ENCODE measurements around the gene DLX2.
A peak's percentile ranks its signal among the peaks of the same experiment; 100 is the strongest.
"Not testable (repeated sequence)": the region's sequence is repeated elsewhere in the genome, so short reads cannot be mapped to it uniquely, and the experiment has no call there.

DLX2 gene

GRCh38 chr2:172102391-172103359, at the start of gene DLX2:
Gene DLX2 (minus strand): TSS chr2:172102900. CDS start chr2:172102538, 362 bp downstream.
- peak; percentile 66 for DNase-seq (ENCODE audit: low read depth)

GRCh38 chr2:172147944-172148650, 45.4 kb upstream of the DLX2 start:
- DNase-seq (ENCODE audit: low read depth) = no peak

GRCh38 chr2:172143817-172144216, 41.1 kb upstream of the DLX2 start:
- no peak for DNase-seq (ENCODE audit: low read depth)

GRCh38 chr2:172138727-172139126, 36.0 kb upstream of the DLX2 start:
- not testable (repeated sequence) for DNase-seq (ENCODE audit: low read depth)

DNA sequence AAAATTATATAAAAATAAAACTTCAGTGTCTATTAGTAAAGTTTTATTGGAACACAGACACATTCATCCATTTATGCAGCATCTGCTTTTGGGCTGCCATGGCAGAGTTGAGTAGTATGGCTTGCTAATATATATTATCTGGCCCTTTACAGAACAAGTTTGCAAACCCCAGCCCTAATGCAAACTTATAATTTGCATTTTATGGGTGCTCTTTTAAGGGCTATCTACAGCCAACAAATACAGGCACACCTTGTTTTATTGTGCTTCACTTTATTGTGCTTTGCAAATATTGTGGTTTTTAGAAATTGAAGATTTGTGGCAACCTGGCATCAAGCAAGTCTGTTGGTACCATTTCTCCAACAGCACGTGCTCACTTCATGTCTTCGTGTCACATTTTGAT, 35.2 kb upstream of the DLX2 start:
- DNase-seq (ENCODE audit: low read depth) = no peak

GRCh38 chr2:172137109-172137508, 34.4 kb upstream of the DLX2 start:
- no peak for DNase-seq (ENCODE audit: low read depth)

DNA sequence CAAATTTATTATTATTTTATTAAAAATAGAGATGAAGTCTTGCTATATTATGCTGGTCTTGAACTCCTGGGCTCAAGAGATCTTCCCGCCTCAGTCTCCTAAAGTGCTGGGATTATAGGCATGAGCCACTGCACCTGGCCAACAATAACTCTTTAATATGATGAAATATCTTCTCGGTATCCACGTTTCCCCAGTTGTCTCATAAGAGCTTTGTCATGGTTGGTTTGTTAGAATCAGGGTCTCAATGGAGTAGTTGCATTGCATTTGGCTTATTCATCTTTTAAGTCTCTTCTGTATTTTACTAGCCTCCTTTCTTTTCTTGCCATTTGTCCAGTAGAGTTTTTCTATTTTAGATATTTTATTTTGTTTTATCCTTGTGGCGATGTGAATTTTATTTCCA, 32.7 kb upstream of the DLX2 start:
- DNase-seq (ENCODE audit: low read depth) = no peak

GRCh38 chr2:172134270-172134669, 31.6 kb upstream of the DLX2 start:
- no peak for DNase-seq (ENCODE audit: low read depth)

- no peak for DNase-seq (ENCODE audit: low read depth)
Measured at GRCh38 chr2:172131713-172132555, 29.2 kb upstream of the DLX2 start.

DNA sequence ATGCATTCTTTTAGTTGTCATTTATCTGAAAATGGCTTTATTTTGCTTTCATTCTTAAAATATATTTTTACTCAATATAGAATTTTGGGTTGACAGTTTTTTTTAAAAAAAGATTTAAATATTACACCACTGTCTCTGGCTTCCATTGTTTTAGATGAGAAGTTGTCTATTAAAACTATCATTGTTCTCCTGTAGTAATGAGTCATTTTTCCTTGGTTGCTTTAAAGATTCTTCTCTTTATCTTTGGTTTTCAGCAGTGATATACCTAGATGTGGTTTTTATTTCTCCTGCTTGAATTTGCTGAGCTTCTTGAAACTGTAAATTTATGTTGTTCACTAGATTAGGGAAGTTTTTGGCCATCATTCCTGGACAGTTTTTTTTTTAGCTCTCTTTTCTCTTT, 26.7 kb upstream of the DLX2 start:
- DNase-seq (ENCODE audit: low read depth) = no peak

GRCh38 chr2:172128484-172128883, 25.8 kb upstream of the DLX2 start:
- DNase-seq (ENCODE audit: low read depth) = no peak

GRCh38 chr2:172120118-172120517, 17.4 kb upstream of the DLX2 start:
- no peak for DNase-seq (ENCODE audit: low read depth)

DNA sequence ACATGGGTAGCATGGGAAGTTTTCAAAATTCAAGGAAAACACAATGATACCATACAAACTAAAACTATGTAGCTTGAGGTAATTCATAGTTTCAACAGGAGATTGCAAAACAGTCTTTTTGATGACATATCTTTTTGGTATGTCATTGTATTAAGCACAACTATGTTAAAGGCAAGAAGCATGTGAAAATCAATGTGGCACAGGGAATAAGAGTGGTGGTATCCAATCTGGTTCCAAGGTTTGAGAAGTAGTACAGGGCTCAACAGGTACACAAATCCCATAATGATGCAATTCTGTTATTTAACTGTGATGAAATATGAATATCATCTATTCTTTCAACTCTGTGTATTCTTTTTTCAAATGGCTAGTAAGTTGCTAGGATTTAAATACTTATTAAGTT, 16.4 kb upstream of the DLX2 start:
- DNase-seq (ENCODE audit: low read depth) = no peak

DNA sequence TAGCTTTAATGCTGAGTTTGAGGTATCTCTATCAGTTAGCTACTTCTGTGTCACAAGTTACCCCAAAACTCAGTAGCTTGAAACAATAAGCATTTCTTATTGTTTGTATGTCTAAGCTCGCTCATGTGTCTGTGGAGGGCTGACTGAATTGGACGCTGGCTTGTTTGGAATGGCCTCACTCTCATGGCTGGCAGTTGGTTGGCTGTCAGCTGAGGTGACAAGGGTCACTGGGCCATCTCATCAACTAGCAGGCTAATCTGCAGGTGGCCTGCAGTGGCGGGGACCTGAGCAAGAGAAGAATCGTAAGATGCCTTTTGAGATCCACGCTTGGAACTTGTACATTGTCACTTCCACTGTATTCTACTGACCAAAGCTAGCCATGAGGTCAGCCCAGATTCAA, 13.4 kb upstream of the DLX2 start:
- no peak for DNase-seq (ENCODE audit: low read depth)

GRCh38 chr2:172114579-172114978, 11.9 kb upstream of the DLX2 start:
- no peak for DNase-seq (ENCODE audit: low read depth)

GRCh38 chr2:172114176-172114575, 11.5 kb upstream of the DLX2 start:
- DNase-seq (ENCODE audit: low read depth) = not testable (repeated sequence)

DNA sequence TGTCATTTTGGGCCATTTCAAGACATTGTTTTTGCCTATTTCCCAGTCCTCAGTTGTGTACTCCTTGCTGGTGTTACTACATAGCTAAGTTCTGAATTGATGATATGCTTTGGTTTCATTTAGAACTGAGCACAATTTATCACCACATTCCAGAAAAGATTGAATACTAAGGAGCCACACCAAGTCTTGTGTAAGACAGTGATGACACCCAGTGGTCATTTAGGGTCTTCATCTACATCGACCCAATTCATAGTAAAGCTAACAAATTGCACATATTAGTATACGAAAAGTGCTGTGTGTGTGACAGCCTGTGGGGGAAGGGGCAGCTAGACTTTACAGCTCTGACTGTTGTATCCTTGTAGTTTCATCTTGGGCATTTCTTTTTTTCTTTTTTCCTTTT, 10.9 kb upstream of the DLX2 start:
- DNase-seq (ENCODE audit: low read depth) = no peak

DNA sequence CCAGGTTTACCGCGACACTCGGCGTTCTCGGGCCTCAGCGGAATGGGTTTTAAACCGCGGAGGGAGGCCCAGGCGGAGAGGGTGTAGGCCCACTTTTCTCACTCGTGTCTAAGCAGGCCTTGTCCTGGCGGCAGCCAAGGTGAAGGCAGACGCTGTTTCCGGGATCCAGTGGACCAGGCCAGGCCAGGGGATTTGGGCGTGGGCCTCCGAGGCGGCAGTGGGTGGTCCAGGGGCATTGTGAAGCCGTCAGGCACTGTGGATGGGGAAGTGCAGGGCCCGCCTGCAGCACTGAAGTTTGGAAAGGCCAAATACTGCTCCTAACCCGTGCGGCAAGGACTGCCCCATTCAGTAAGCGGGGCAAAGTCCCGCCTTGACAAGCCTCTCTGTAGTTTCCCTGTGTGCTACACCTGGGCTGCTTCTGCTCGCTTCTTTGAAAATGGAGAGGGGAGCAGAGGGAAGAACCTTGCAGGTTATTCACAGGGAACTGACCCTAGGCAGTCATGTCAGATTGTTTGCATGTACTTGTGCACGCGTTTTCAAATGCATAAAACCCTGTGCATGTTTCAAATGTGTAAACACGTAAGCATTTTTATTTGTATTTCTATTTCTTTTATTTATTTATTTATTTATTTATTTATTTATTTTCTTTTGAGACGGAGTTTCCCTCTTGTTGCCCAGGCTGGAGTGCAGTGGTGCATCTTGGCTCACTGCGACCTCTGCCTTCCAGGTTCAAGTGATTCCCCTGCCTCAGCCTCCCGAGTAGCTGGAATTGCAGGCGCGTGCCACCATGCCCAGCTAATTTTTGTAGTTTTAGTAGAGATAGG, 7.5 kb upstream of the DLX2 start:
- no peak for DNase-seq (ENCODE audit: low read depth)

GRCh38 chr2:172109256-172109987, 6.7 kb upstream of the DLX2 start:
- no peak for DNase-seq (ENCODE audit: low read depth)

- DNase-seq (ENCODE audit: low read depth) = no peak
Measured at GRCh38 chr2:172108587-172108930, 5.9 kb upstream of the DLX2 start.
